HepG2 (cell line): ENCODE results near the gene FAM221B. TPM values are rescaled to one million over a fixed set of nuclear protein-coding genes. Genes with fewer than 3 reads are reported as not detected.

Experiments
- ATAC-seq: fragments of 200-7000 bp; cut with Tn5 transposase; 3 replicates; pipeline ENCODE4 v1.9.1; 2020; ENCODE audit warnings: mild to moderate bottlenecking, moderate library complexity
- BruUV-seq: library from RNA; stranded (reverse); fragments of 400-500 nt; replicated peaks from 2 replicates; lab custom pipeline; 2021; lab: Mats Ljungman, UMichigan
- CTCF ChIA-PET: fragments of 300-600 bp; formaldehyde crosslinking; extraction: SDS; loops from one replicate; lab custom pipeline; 2021; ENCODE audit warnings: low total read pairs, inconsistent platforms, low intra/inter-chr PET ratio; lab: Yijun Ruan, JAX
- POLR2A ChIA-PET: fragments of 350-600 bp; sonication (Branson Sonifier 250); formaldehyde crosslinking; loops from one replicate; lab custom pipeline; 2020; ENCODE audit warnings: antibody characterized with exemption, inconsistent platforms; lab: Yijun Ruan, JAX
- DNase-seq: peaks from one replicate; pipeline ENCODE4 v3.0.0-alpha.2; 2015; ENCODE audit warnings: low spot score
- FAIRE-seq: peaks from 3 replicates; lab custom pipeline; 2011; peaks lifted over from hg19 to GRCh38; lab: Jason Lieb, UNC
- H2AFZ ChIP-seq: one replicate; pipeline ENCODE4 v1.6.1; 2011; ENCODE audit warnings: low read length, inconsistent platforms
- H3K27ac ChIP-seq: fragments of 300-600 bp; 3 replicates; pipeline ENCODE4 v1.8.0; 2011; ENCODE audit warnings: mixed run types, mild to moderate bottlenecking, mixed read lengths, low read length, inconsistent platforms; ENCODE audit not compliant: insufficient read depth; ENCODE audit errors: extremely low read length
- H3K27me3 ChIP-seq, 2 experiments: fragments of 200-600 bp in 1 of 2; 2 replicates in 1 of 2; 3 replicates in 1 of 2; pipeline versions ENCODE4 v1.6.0 to v1.8.0; 2011; ENCODE audit warnings: low read length in 2 of 2, mild to moderate bottlenecking in 2 of 2, moderate library complexity in 2 of 2, inconsistent platforms in 1 of 2; ENCODE audit not compliant: insufficient read depth in 2 of 2, control insufficient read depth in 1 of 2
- H3K36me3 ChIP-seq, 2 experiments: fragments of 200-600 bp in 1 of 2; replicated peaks in 1 of 2; 2 replicates in 1 of 2; 3 replicates in 1 of 2; pipeline versions ENCODE4 v1.5.1 to v1.8.0; 2011; ENCODE audit warnings: low read length in 2 of 2, inconsistent platforms in 1 of 2; ENCODE audit not compliant: insufficient read depth in 2 of 2, control insufficient read depth in 1 of 2
- H3K4me1 ChIP-seq: 2 replicates; pipeline ENCODE4 v1.5.1; 2012; ENCODE audit warnings: low read length, inconsistent platforms; ENCODE audit not compliant: insufficient read depth
- H3K4me2 ChIP-seq: 2 replicates; pipeline ENCODE4 v1.6.0; 2011; ENCODE audit warnings: low read depth, low read length, inconsistent platforms
- H3K4me3 ChIP-seq, 3 experiments: fragments of 200-600 bp in 1 of 3; sonication (generic), shearing (Covaris generic) in 1 of 3; replicated peaks in 1 of 3; 2 replicates each; pipeline ENCODE4 v1.5.1; 2011 to 2016; ENCODE audit warnings: low read length in 3 of 3, inconsistent platforms in 2 of 3, low read depth in 2 of 3, mild to moderate bottlenecking in 2 of 3, control low read depth in 1 of 3, mixed read lengths in 1 of 3; ENCODE audit not compliant: insufficient read depth in 1 of 3
- H3K79me2 ChIP-seq: one replicate; pipeline ENCODE4 v1.6.1; 2011; ENCODE audit warnings: low read length, inconsistent platforms; ENCODE audit not compliant: insufficient read depth
- H3K9ac ChIP-seq: 2 replicates; pipeline ENCODE4 v1.6.0; 2011; ENCODE audit warnings: mild to moderate bottlenecking, low read depth, low read length, inconsistent platforms; ENCODE audit not compliant: insufficient read depth
- H3K9me3 ChIP-seq: 2 replicates; pipeline ENCODE4 v1.5.1; 2012; ENCODE audit warnings: mild to moderate bottlenecking, low read length
- H4K20me1 ChIP-seq: 2 replicates; pipeline ENCODE4 v1.6.0; 2011; ENCODE audit warnings: inconsistent platforms, mild to moderate bottlenecking, low read length, moderate library complexity; ENCODE audit not compliant: insufficient read depth
- NRL ChIP-seq: sonication (generic); formaldehyde crosslinking; IDR thresholded peaks from 2 replicates; pipeline ENCODE4 v1.5.0; 2020; ENCODE audit warnings: missing genetic modification reagents, mild to moderate bottlenecking, moderate library complexity, borderline replicate concordance
- POGK ChIP-seq: sonication (generic); formaldehyde crosslinking; conservative IDR thresholded peaks from 2 replicates; pipeline ENCODE4 v1.8.0; 2022; ENCODE audit warnings: mild to moderate bottlenecking, moderate library complexity, missing genetic modification reagents
- SNAPC4 ChIP-seq: sonication (generic); formaldehyde crosslinking; IDR thresholded peaks from 2 replicates; pipeline ENCODE4 v1.4.0; 2020; ENCODE audit warnings: mild to moderate bottlenecking, missing genetic modification reagents
- WGBS: methylation state at CpG from one replicate; pipeline ENCODE4 v1.1.6; 2017; ENCODE audit warnings: low lambda C conversion rate; 5-methylcytosine and 5-hydroxymethylcytosine counted together
- in situ Hi-C: cut with HindIII; loops from 2 replicates; pipeline ENCODE4 v1.10.0; 2017; ENCODE audit warnings: low pct_unique_long_range_greater_than_20kb; ENCODE audit not compliant: extremely low pct_ligation_motif_present
- intact Hi-C: fragments of 100-400 bp; cut with micrococcal nuclease; formaldehyde crosslinking; loops from one replicate; pipeline ENCODE4 v1.10.0; 2022; ENCODE audit not compliant: unreplicated experiment
- polyA plus RNA-seq, 8 experiments: library from polyadenylated mRNA; depleted of rRNA in 3 of 8; stranded (reverse) in 7 of 8; unstranded in 1 of 8; fragments of >200 nt; fragmentation: Illumina TruSeq in 4 of 8; extraction: Trizol in 4 of 8; gene quantifications; 2 replicates each; pipeline versions ENCODE4 v1.2.1 to v1.2.3, GENCODE V29; 2011 to 2016; ENCODE audit warnings: low read depth in 4 of 8, missing spikeins in 1 of 8, mixed read lengths in 1 of 8; ENCODE audit not compliant: insufficient read depth in 1 of 8
- total RNA-seq, 5 experiments: library from RNA; depleted of rRNA; stranded (reverse); fragments of >200 nt; fragmentation: Illumina TruSeq; extraction: Trizol; gene quantifications; 2 replicates each; pipeline ENCODE4 v1.2.3, GENCODE V29; 2016; ENCODE audit warnings: low read depth in 1 of 5

Gene FAM221B
- total and polyA plus RNA-seq, 2 of the 13 experiments (the other 11 are each of a cell fraction or from before 2014, with no cell fraction given), result not detected

GRCh38 chr9:35810122-35810521, 18.4 kb downstream of the FAM221B start:
- TF ChIP-seq POGK (CRISPR knock-in tag) (no peak), SNAPC4 (CRISPR knock-in tag) (no peak), NRL (no peak)
- FAIRE-seq (no peak), DNase-seq (no peak), ATAC-seq (no peak)
- Histone ChIP-seq H3K79me2 (no peaks in the 10 kb centered on the region), H3K27ac (no peak overlapping the region), H2AFZ (no peak overlapping the region), H3K27me3 (no peaks in the 10 kb centered on the region), H3K4me1 (peaks cover 29% of the 10 kb centered on the region), H3K9ac (no peak overlapping the region), H3K9me3 (no peaks in the 10 kb centered on the region), H4K20me1 (no peaks in the 10 kb centered on the region), H3K36me3 (peaks cover 4% of the 10 kb centered on the region in 2 experiments; a peak in 3 of 5 replicates), H3K4me2 (no peak overlapping the region), H3K4me3 (no peak overlapping the region)
- WGBS, result 92% methylated on average over 6 of the region's 7 CpGs
- in situ Hi-C loops (no loop called here), intact Hi-C loops (no loop called here)
- CTCF ChIA-PET, result no interaction called here
- BruUV-seq, result no TSS peak
- POLR2A ChIA-PET, result no interaction called here
